SK-N-SH (cell line): ENCODE results near the gene AP2A1. TPM values are rescaled to one million over a fixed set of nuclear protein-coding genes. Genes with fewer than 3 reads are reported as not detected.

Experiments
- CTCF ChIA-PET: fragments of 300-600, 350-600 bp; formaldehyde crosslinking; extraction: SDS; loops from one replicate; lab custom pipeline; 2021; lab: Yijun Ruan, JAX
- POLR2A ChIA-PET: fragments of 350-600 bp; sonication (Branson Sonifier 250); formaldehyde crosslinking; extraction: SDS; loops from one replicate; lab custom pipeline; 2020; ENCODE audit warnings: antibody characterized with exemption, inconsistent platforms; lab: Yijun Ruan, JAX
- DNase-seq: peaks from one replicate; pipeline ENCODE4 v3.0.0; 2012
- H2AFZ ChIP-seq: fragments of 200-600 bp; sonication (generic); 2 replicates; pipeline ENCODE4 v1.8.1; 2016; ENCODE audit warnings: antibody characterized with exemption, mild to moderate bottlenecking, low read depth
- H3F3A ChIP-seq: fragments of 200-600 bp; sonication (generic); replicated peaks from 2 replicates; pipeline ENCODE3; 2016; ENCODE audit warnings: antibody characterized with exemption, mild to moderate bottlenecking; ENCODE audit not compliant: insufficient read depth
- H3K27ac ChIP-seq, 2 experiments: fragments of 200-500 bp in 1 of 2; fragments of 200-600 bp in 1 of 2; sonication (Bioruptor generic) in 1 of 2; sonication (generic), shearing (Covaris generic) in 1 of 2; 2 replicates each; pipeline versions ENCODE4 v1.5.1 to v1.6.1; 2014 to 2016; ENCODE audit warnings: low read depth in 2 of 2, inconsistent platforms in 1 of 2, low read length in 1 of 2, mild to moderate bottlenecking in 1 of 2, mixed read lengths in 1 of 2
- H3K27me3 ChIP-seq: fragments of 200-600 bp; sonication (generic), shearing (Covaris generic); 2 replicates; pipeline ENCODE4 v1.6.1; 2016; ENCODE audit warnings: mixed run types; ENCODE audit not compliant: insufficient read depth
- H3K36me3 ChIP-seq, 2 experiments: fragments of 200-500 bp in 1 of 2; fragments of 200-600 bp in 1 of 2; sonication (Bioruptor generic) in 1 of 2; sonication (generic) in 1 of 2; replicated peaks in 1 of 2; 2 replicates each; pipeline versions ENCODE3 to v1.5.1; 2014 to 2016; ENCODE audit warnings: low read length in 1 of 2, mild to moderate bottlenecking in 1 of 2; ENCODE audit not compliant: insufficient read depth in 2 of 2, control insufficient read depth in 1 of 2
- H3K4me1 ChIP-seq, 2 experiments: fragments of 200-500 bp in 1 of 2; fragments of 200-600 bp in 1 of 2; sonication (Bioruptor generic) in 1 of 2; sonication (generic), shearing (Covaris generic) in 1 of 2; 2 replicates each; pipeline versions ENCODE4 v1.5.1 to v1.6.1; 2014 to 2016; ENCODE audit warnings: low read depth in 1 of 2, low read length in 1 of 2, mixed run types in 1 of 2; ENCODE audit not compliant: insufficient read depth in 2 of 2, control insufficient read depth in 1 of 2
- H3K4me2 ChIP-seq: fragments of 200-600 bp; sonication (generic), shearing (Covaris generic); 2 replicates; pipeline ENCODE4 v1.6.1; 2017; ENCODE audit warnings: mixed run types
- H3K4me3 ChIP-seq, 2 experiments: fragments of 200-500 bp in 1 of 2; fragments of 200-600 bp in 1 of 2; sonication (Bioruptor generic) in 1 of 2; sonication (generic), shearing (Covaris generic) in 1 of 2; 2 replicates each; pipeline versions ENCODE4 v1.5.1 to v1.8.1; 2014 to 2016; ENCODE audit warnings: low read depth in 2 of 2, inconsistent platforms in 1 of 2, low read length in 1 of 2, mild to moderate bottlenecking in 1 of 2, mixed read lengths in 1 of 2, moderate library complexity in 1 of 2
- H3K79me2 ChIP-seq: fragments of 200-600 bp; sonication (generic); 2 replicates; pipeline ENCODE4 v1.8.1; 2017; ENCODE audit warnings: mild to moderate bottlenecking; ENCODE audit not compliant: insufficient read depth
- H3K9ac ChIP-seq: fragments of 200-600 bp; sonication (generic); 2 replicates; pipeline ENCODE4 v1.6.1; 2017; ENCODE audit warnings: mixed run types
- H3K9me2 ChIP-seq: fragments of 200-600 bp; sonication (generic); 2 replicates; pipeline ENCODE4 v1.6.1; 2017; ENCODE audit warnings: mixed run types
- H3K9me3 ChIP-seq: fragments of 200-600 bp; sonication (generic); 2 replicates; pipeline ENCODE4 v1.6.1; 2017; ENCODE audit warnings: mixed run types, mild to moderate bottlenecking, moderate library complexity
- H4K20me1 ChIP-seq: fragments of 200-600 bp; sonication (generic); 2 replicates; pipeline ENCODE4 v1.6.1; 2017; ENCODE audit warnings: mild to moderate bottlenecking, mixed run types; ENCODE audit not compliant: insufficient read depth
- ELF1 ChIP-seq: IDR thresholded peaks from 2 replicates; pipeline ENCODE4 v1.4.0; 2012
- EZH2phosphoT487 ChIP-seq: fragments of 200-600 bp; sonication (generic); IDR thresholded peaks from 2 replicates; pipeline ENCODE4 v1.6.1; 2017; ENCODE audit warnings: low read depth, mixed run types, mild to moderate bottlenecking, antibody characterized with exemption, moderate library complexity, borderline replicate concordance
- GABPA ChIP-seq: IDR thresholded peaks from 2 replicates; pipeline ENCODE4 v1.4.0; 2012; ENCODE audit warnings: low read depth, mild to moderate bottlenecking
- GATA2 ChIP-seq: sonication (generic); formaldehyde crosslinking; IDR thresholded peaks from 2 replicates; pipeline ENCODE4 v1.5.0; 2020; ENCODE audit warnings: mild to moderate bottlenecking, missing genetic modification reagents
- NFIC ChIP-seq: IDR thresholded peaks from 2 replicates; pipeline ENCODE4 v1.4.0; 2012; ENCODE audit warnings: borderline replicate concordance
- NRF1 ChIP-seq: IDR thresholded peaks from 2 replicates; pipeline ENCODE4 v1.6.1; 2012; ENCODE audit warnings: low read depth, mild to moderate bottlenecking, low read length
- POLR2AphosphoS5 ChIP-seq: IDR thresholded peaks from 2 replicates; pipeline ENCODE4 v1.6.1; 2012; ENCODE audit warnings: low read depth, low read length
- RAD21 ChIP-seq: IDR thresholded peaks from 2 replicates; pipeline ENCODE4 v1.6.1; 2012; ENCODE audit warnings: mild to moderate bottlenecking, low read length
- RCOR1 ChIP-seq: fragments of 150-350 bp; IDR thresholded peaks from 2 replicates; pipeline ENCODE4 v1.6.1; 2017; ENCODE audit warnings: antibody characterized with exemption, low read length
- RFX5 ChIP-seq: IDR thresholded peaks from 2 replicates; pipeline ENCODE4 v1.6.1; 2012; ENCODE audit warnings: mild to moderate bottlenecking, improper control_type of control experiment, low read length
- SIN3A ChIP-seq: IDR thresholded peaks from 2 replicates; pipeline ENCODE4 v1.6.1; 2012; ENCODE audit warnings: low read depth, mild to moderate bottlenecking, low read length, moderate library complexity, borderline replicate concordance
- TCF12 ChIP-seq: IDR thresholded peaks from 2 replicates; pipeline ENCODE4 v1.4.0; 2012
- WGBS: methylation state at CpG from one replicate; pipeline ENCODE4 v1.1.6; 2017; ENCODE audit warnings: low lambda C conversion rate; 5-methylcytosine and 5-hydroxymethylcytosine counted together
- polyA plus RNA-seq, 3 experiments: library from polyadenylated mRNA; depleted of rRNA; stranded (reverse); fragments of >200 nt; gene quantifications; 2 replicates each; pipeline ENCODE4 v1.2.3, GENCODE V29; 2012
- TF ChIP-seq, protein P1 (sequence below): IDR thresholded peaks from 2 replicates; pipeline ENCODE4 v1.6.1; 2012; ENCODE audit warnings: mild to moderate bottlenecking, low read depth, low read length, moderate library complexity
- TF ChIP-seq, protein P2 (sequence below): IDR thresholded peaks from 2 replicates; pipeline ENCODE4 v1.4.0; 2012; ENCODE audit warnings: low read depth
- TF ChIP-seq, protein P3 (sequence below): fragments of 150-350 bp; IDR thresholded peaks from 2 replicates; pipeline ENCODE4 v1.6.1; 2017; ENCODE audit warnings: antibody characterized with exemption, low read length, low read depth, borderline replicate concordance
- TF ChIP-seq, protein P4 (sequence below): IDR thresholded peaks from 2 replicates; pipeline ENCODE4 v1.4.0; 2012; ENCODE audit warnings: low read depth, borderline replicate concordance
- TF ChIP-seq, protein P5 (sequence below): fragments of 200-600 bp; sonication (generic); IDR thresholded peaks from 2 replicates; pipeline ENCODE4 v1.6.1; 2017; ENCODE audit warnings: antibody characterized with exemption, mild to moderate bottlenecking, moderate library complexity

The AP2A1 gene
- polyA plus RNA-seq, 1 of the 3 experiments (the other 2 are of a cell fraction): 74.8 TPM

DNA sequence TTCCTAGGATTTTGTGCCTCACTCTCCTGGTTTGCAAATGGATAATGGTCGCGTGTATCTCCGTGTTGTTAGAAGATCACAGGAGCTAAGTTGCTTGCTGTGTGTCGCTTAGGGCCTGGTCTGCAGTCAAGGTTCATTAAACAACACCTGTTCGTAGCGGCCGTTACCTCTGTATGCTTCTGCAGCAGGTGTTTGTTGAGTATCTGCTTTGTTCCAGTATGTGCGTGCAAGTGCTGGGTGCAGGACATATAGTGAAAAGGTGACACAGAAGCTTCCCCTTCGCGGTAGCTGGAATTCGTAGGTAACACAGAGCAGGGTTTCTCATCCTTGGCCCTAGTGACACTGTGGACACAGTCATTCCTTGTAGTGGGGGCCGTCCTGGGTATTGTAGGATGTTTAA lies 56.7 kb downstream of the AP2A1 start (continued):
- TF ChIP-seq, protein P1, sequence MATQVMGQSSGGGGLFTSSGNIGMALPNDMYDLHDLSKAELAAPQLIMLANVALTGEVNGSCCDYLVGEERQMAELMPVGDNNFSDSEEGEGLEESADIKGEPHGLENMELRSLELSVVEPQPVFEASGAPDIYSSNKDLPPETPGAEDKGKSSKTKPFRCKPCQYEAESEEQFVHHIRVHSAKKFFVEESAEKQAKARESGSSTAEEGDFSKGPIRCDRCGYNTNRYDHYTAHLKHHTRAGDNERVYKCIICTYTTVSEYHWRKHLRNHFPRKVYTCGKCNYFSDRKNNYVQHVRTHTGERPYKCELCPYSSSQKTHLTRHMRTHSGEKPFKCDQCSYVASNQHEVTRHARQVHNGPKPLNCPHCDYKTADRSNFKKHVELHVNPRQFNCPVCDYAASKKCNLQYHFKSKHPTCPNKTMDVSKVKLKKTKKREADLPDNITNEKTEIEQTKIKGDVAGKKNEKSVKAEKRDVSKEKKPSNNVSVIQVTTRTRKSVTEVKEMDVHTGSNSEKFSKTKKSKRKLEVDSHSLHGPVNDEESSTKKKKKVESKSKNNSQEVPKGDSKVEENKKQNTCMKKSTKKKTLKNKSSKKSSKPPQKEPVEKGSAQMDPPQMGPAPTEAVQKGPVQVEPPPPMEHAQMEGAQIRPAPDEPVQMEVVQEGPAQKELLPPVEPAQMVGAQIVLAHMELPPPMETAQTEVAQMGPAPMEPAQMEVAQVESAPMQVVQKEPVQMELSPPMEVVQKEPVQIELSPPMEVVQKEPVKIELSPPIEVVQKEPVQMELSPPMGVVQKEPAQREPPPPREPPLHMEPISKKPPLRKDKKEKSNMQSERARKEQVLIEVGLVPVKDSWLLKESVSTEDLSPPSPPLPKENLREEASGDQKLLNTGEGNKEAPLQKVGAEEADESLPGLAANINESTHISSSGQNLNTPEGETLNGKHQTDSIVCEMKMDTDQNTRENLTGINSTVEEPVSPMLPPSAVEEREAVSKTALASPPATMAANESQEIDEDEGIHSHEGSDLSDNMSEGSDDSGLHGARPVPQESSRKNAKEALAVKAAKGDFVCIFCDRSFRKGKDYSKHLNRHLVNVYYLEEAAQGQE: no peak
- no peak for TF ChIP-seq EZH2phosphoT487
- no peak for TF ChIP-seq NRF1
- TF ChIP-seq, protein P2, sequence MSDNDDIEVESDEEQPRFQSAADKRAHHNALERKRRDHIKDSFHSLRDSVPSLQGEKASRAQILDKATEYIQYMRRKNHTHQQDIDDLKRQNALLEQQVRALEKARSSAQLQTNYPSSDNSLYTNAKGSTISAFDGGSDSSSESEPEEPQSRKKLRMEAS: no peak

DNA sequence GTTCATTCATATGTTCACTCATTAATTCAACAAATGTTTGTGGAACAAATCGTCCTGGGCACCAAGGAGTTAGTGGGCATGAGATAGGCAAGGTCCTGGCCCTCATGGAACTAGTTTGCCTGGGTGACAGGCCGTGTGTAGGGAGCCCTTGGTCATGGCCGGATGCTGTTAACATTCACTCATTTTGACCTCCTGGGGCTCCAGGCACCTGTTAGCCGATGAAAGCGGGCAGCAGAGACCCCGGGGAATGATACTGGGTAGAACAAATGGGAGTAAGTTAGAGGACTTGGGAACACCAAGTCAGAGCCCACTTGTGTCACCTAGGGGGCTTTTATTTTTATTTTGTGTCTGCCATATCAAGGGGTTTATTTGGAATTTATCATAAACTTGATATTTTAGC lies 57.9 kb downstream of the AP2A1 start:
- peaks cover 74% of the 10 kb centered on the region for H3K79me2 ChIP-seq
- 0 out of 2 replicates have a peak, but pooled peaks cover 7% of the 10 kb centered on the region for H4K20me1 ChIP-seq

DNA sequence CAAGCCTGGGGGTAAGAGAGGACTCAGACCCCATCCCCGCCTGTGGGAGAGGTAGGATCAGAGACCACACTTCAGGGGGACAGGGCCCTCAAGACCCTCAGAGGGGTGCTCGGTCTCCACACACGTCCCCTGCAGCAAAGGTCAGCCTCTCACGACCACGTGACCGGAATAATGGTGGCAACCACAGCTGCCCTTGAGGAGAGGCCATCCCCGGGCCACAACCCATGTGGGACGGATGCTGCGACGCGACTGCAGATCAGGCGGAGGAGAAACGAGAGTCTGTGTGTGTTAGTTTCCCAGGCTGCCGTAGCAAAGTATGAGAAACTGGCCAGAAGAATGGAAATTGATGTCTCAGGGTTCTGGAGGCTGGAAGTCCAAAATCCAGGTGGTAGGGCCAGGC lies 60.2 kb downstream of the AP2A1 start:
- Histone ChIP-seq H3K4me3 (no peak overlapping the region), H3K4me2 (no peak overlapping the region), H3F3A (no peaks in the 10 kb centered on the region), H4K20me1 (0 out of 2 replicates have a peak, but pooled peaks cover 8% of the 10 kb centered on the region), H3K27ac (no peak overlapping the region), H3K9me2 (no peaks in the 10 kb centered on the region), H3K9ac (no peak overlapping the region), H3K79me2 (peaks cover 50% of the 10 kb centered on the region), H3K36me3 (peaks cover 0 to 19% of the 10 kb centered on the region in 2 experiments), H3K27me3 (no peaks in the 10 kb centered on the region), H2AFZ (no peak overlapping the region), H3K4me1 (no peaks in the 10 kb centered on the region), H3K9me3 (no peaks in the 10 kb centered on the region)
- DNase-seq: no peak
- ChIA-PET POLR2A (no interaction called here), CTCF (no interaction called here)
- 95% methylated on average over 12 of the region's 14 CpGs for WGBS
- TF ChIP-seq NFIC (no peak), POLR2AphosphoS5 (no peak), RCOR1 (no peak), EZH2phosphoT487 (no peak), ELF1 (no peak), RAD21 (no peak), SIN3A (no peak), TCF12 (no peak), GATA2 (CRISPR knock-in tag) (no peak), GABPA (no peak)
- TF ChIP-seq, protein P3, sequence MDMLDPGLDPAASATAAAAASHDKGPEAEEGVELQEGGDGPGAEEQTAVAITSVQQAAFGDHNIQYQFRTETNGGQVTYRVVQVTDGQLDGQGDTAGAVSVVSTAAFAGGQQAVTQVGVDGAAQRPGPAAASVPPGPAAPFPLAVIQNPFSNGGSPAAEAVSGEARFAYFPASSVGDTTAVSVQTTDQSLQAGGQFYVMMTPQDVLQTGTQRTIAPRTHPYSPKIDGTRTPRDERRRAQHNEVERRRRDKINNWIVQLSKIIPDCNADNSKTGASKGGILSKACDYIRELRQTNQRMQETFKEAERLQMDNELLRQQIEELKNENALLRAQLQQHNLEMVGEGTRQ: no peak
- TF ChIP-seq, protein P4, sequence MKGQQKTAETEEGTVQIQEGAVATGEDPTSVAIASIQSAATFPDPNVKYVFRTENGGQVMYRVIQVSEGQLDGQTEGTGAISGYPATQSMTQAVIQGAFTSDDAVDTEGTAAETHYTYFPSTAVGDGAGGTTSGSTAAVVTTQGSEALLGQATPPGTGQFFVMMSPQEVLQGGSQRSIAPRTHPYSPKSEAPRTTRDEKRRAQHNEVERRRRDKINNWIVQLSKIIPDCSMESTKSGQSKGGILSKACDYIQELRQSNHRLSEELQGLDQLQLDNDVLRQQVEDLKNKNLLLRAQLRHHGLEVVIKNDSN: no peak

More for the DNA sequence above, 57.9 kb downstream of the AP2A1 start:
- no peak overlapping the region for H3K27ac ChIP-seq
- H3F3A ChIP-seq: no peaks in the 10 kb centered on the region
- H3K36me3 ChIP-seq: peaks cover 0 to 14% of the 10 kb centered on the region in 2 experiments
- TF ChIP-seq RFX5 (no peak), RAD21 (no peak)
- TF ChIP-seq, protein P5, sequence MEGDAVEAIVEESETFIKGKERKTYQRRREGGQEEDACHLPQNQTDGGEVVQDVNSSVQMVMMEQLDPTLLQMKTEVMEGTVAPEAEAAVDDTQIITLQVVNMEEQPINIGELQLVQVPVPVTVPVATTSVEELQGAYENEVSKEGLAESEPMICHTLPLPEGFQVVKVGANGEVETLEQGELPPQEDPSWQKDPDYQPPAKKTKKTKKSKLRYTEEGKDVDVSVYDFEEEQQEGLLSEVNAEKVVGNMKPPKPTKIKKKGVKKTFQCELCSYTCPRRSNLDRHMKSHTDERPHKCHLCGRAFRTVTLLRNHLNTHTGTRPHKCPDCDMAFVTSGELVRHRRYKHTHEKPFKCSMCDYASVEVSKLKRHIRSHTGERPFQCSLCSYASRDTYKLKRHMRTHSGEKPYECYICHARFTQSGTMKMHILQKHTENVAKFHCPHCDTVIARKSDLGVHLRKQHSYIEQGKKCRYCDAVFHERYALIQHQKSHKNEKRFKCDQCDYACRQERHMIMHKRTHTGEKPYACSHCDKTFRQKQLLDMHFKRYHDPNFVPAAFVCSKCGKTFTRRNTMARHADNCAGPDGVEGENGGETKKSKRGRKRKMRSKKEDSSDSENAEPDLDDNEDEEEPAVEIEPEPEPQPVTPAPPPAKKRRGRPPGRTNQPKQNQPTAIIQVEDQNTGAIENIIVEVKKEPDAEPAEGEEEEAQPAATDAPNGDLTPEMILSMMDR: no peak
- 86% methylated on average over 6 of the region's 6 CpGs for WGBS
- no peak overlapping the region for H3K4me2 ChIP-seq
- H3K27me3 ChIP-seq: no peaks in the 10 kb centered on the region
- no peaks in the 10 kb centered on the region for H3K9me2 ChIP-seq
- CTCF ChIA-PET: interaction anchor here (0.6 to 1.2 kb wide), 2 partner anchors 26 to 111 kb away, joined by 3 read pairs; no protein-coding TSS in a partner anchor
- no peak overlapping the region for H2AFZ ChIP-seq
- DNase-seq: no peak
- POLR2A ChIA-PET: interaction anchor here (0.6 kb wide), 1 partner anchor 1524 kb away, joined by 3 read pairs; no protein-coding TSS in a partner anchor
- no peaks in the 10 kb centered on the region for H3K9me3 ChIP-seq
- no peak overlapping the region for H3K9ac ChIP-seq
- H3K4me1 ChIP-seq: peaks cover 0 to 8% of the 10 kb centered on the region in 2 experiments; a peak in 1 of 4 replicates
- no peak overlapping the region for H3K4me3 ChIP-seq
